DMS 273 (cell line): ENCODE data around the gene PDE6D.
"Not testable (repeated sequence)": the region's sequence is repeated elsewhere in the genome, so short reads cannot be mapped to it uniquely, and the experiment has no call there.

Source experiments
- DNase-seq: peaks from one replicate; lab custom pipeline; 2025; ENCODE audit not compliant: unreplicated experiment; lab: John Stamatoyannopoulos, UW

Gene PDE6D

DNA sequence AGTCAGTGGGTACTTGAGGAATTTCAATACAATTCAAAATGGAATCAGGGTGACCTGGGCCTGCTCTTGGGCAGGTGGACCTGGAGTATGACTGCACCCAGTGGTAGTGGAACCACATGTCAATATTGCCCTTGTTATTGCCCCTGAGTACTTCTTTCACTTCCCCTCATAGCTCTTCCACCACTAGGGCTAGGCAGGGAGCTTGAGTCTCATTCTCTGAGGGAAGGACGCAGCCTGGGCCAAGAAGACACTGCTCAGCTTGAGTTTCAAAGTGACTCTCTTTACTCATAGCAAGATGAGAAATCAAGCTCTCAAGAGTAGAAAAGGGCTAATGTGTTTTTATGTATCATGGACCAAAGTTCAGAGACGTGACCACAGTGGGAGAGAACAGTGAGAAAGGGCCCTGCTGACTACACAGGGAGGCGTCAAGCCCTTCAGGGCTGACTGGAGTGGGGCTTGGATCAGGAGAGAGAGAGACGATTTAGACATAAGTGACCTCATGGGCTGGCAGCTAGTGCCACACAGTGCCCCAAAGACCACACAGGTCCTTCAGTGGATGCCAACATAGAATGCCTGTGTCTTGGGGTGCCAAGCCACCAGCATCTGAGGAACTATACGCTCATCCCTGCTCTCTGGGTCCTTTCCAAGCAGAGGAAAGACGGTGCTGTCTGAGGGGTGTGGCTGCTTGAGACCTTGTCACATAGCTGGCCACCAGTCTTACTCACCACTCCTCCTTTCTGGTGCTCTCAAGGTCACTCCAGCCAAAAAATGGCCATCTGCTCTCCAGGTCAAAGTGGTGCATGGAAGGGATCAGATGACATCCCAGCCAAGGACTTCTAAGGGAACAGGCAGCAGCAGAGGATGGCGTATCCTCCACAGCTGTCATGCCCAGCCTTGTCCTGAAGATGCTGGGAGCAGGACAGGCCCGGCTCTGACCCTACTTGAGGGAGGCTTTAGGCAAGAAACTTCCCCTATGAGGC, 59.8 kb downstream of the PDE6D start:
- DNase-seq = peak; percentile 15

- DNase-seq = no peak
Measured at GRCh38 chr2:231720292-231720986, 60.6 kb downstream of the PDE6D start.

- no peak for DNase-seq
Measured at GRCh38 chr2:231718799-231719198, 62.3 kb downstream of the PDE6D start.

- DNase-seq = no peak
Measured at GRCh38 chr2:231717281-231718171, 63.6 kb downstream of the PDE6D start.

GRCh38 chr2:231716666-231717280, 64.3 kb downstream of the PDE6D start:
- no peak for DNase-seq

GRCh38 chr2:231715988-231716616, 65.0 kb downstream of the PDE6D start:
- no peak for DNase-seq

DNA sequence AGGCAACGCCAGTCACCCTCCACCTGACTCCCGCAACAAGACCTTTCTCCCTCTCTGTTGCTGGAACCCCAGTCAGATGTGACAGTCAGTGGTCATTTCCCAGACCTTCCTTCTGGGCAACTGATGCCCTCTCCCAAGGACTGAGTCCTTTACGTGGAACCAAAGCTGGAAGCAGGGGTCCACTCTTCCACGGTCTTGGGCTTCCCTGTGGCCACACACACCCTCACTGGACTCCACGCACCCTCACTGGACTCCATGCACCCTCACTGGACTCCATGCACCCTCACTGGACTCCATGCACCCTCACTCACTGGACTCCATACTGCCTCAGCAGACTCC, 65.6 kb downstream of the PDE6D start:
- no peak for DNase-seq

GRCh38 chr2:231714639-231715498, 66.2 kb downstream of the PDE6D start:
- peak; percentile 94 for DNase-seq

DNA sequence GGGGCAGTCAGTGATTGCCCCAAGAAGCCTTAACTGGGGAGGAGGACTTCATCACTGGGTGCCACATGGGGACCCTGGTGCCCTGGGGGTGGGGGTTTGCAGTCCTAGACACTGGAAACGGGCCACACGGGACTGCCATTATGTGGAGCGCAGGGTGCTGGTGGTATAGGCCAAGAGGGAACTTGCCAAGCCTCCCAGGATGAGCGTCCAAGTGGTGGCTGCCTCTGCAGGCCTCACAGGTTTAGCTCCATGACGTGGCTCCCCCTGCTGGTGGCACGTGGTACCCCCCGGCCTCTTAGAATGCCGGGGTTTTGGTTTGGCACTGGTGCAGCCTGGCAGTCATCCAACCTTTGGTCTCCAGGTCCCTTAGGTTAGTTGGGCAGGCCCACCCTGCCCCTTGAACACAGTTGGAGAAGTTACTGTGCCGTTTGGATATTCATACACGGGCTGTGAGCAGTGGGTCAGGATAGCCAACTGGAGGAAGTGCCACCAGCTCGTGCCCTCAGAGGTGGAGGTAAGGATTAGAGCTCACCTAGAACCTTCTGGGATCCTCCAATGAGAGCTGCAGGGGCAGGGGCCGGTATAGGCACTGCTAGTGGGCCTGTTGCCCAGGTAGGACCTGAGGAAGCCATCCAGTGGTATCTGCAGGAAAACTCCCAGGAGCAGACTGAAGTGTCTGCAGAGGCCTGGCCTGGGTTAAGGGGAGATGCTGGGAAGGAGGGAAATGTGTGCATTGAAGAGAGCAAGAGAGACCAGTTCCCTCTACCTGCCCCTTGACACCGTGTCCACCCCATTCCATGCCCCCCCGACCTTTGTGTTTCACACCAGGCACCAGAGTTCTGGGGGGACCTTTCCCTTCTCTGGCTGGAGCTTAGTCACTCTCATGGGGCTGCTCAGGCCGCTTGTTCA, 67.1 kb downstream of the PDE6D start:
- peak; percentile 99 for DNase-seq

GRCh38 chr2:231713406-231713729, 67.7 kb downstream of the PDE6D start:
- not testable (repeated sequence) for DNase-seq

- not testable (repeated sequence) for DNase-seq
Measured at GRCh38 chr2:231712451-231713021, 68.5 kb downstream of the PDE6D start.

DNA sequence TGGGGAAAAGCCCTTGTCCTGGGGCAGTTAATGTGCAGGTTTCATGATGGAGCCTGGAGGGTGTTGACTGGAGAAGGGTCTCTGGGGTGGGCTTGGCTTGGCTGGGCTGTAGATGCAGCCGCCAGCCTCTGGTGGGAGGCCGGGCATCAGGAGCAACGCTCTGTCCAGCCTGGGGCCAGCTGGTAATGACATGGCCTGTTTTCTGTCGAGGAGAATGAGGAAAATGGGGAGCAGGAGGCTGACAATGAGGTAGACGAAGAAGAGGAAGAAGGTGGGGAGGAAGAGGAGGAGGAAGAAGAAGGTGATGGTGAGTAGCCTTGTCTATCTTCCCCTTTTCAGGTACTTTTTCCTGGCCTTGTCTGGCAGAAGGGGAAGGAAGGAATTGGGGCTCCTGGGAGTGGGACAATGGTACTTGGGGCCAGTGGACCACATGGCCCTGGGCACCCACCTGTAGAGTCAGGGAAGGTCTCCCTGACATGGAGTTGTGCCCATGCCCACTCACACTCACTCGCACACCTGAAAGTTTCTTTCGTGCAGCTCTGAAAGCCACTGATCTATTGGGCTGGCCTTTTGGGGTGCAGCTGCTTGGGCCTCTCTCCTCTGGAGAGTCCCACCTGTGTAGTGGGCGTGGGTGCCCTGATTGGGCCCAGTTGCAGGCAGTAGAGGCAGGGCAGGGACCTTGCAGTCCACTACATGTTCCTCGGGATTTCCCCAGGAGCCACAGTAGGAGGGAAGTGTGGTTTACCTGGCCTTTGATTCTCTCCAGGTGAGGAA, 69.2 kb downstream of the PDE6D start:
- DNase-seq = no peak

- DNase-seq = no peak
Measured at GRCh38 chr2:231710799-231711676, 70.0 kb downstream of the PDE6D start.

GRCh38 chr2:231709981-231710798, 70.9 kb downstream of the PDE6D start:
- DNase-seq = peak; percentile 92

- no peak for DNase-seq
Measured at GRCh38 chr2:231709636-231709980, 71.5 kb downstream of the PDE6D start.
